Fibroblast of the aortic adventitia (primary cell): ENCODE measurements around the gene TAS1R1. TPM values are rescaled to one million over a fixed set of nuclear protein-coding genes. Genes with fewer than 3 reads are reported as not detected.
"Not testable (repeated sequence)": the region's sequence is repeated elsewhere in the genome, so short reads cannot be mapped to it uniquely, and the experiment has no call there.

Source experiments
- DNase-seq: peaks from one replicate; pipeline ENCODE4 v3.0.0-alpha.2; 2010; ENCODE audit warnings: low read depth
- H3K4me3 ChIP-seq: 2 replicates; pipeline ENCODE4 v1.5.1; 2011; ENCODE audit warnings: low read depth, mild to moderate bottlenecking, control low read depth, low read length, moderate library complexity
- CTCF ChIP-seq: IDR thresholded peaks from 2 replicates; pipeline ENCODE4 v1.5.1; 2011; ENCODE audit warnings: mild to moderate bottlenecking, low read length, control low read depth, inconsistent platforms; ENCODE audit not compliant: insufficient read depth
- total RNA-seq: library from RNA; depleted of rRNA; stranded (reverse); fragments of >200 nt; gene quantifications from 2 replicates; pipeline ENCODE4 v1.2.3, GENCODE V29; 2012; ENCODE audit warnings: low replicate concordance

Gene TAS1R1
- total RNA-seq, 1 donor = not detected

GRCh38 chr1:6599141-6599975 lies 44.3 kb downstream of the TAS1R1 start:
- TF ChIP-seq CTCF = no peak
- DNase-seq = no peak
- H3K4me3 ChIP-seq = peak overlapping the region; percentile 99

GRCh38 chr1:6599991-6600390 lies 44.9 kb downstream of the TAS1R1 start:
- not testable (repeated sequence) for DNase-seq
- peak overlapping the region; percentile 99 for H3K4me3 ChIP-seq

- peak overlapping the region; percentile 99 for H3K4me3 ChIP-seq
- peak; percentile 34 for DNase-seq
- no peak for TF ChIP-seq CTCF
Measured at GRCh38 chr1:6600410-6601048, 45.4 kb downstream of the TAS1R1 start.

- TF ChIP-seq CTCF = no peak
- peak; percentile 96 for DNase-seq
- H3K4me3 ChIP-seq = peak overlapping the region; percentile 99
Measured at GRCh38 chr1:6601049-6601922, 46.2 kb downstream of the TAS1R1 start.

GRCh38 chr1:6601923-6602668 lies 47.0 kb downstream of the TAS1R1 start:
- no peak for TF ChIP-seq CTCF
- H3K4me3 ChIP-seq = peak overlapping the region; percentile 99
- DNase-seq = peak; percentile 56

- H3K4me3 ChIP-seq = peak within 1 kb of the TSS; percentile 99
- DNase-seq = peak; percentile 82
- TF ChIP-seq CTCF = no peak
Measured at GRCh38 chr1:6602669-6603237, 47.6 kb downstream of the TAS1R1 start, which contains the start of gene KLHL21. Gene KLHL21, minus strand, starts transcription at chr1:6602869. Its CDS starts 52 bp downstream, at chr1:6602817.
